ENCODE results near the gene CNNM2.

DNA sequence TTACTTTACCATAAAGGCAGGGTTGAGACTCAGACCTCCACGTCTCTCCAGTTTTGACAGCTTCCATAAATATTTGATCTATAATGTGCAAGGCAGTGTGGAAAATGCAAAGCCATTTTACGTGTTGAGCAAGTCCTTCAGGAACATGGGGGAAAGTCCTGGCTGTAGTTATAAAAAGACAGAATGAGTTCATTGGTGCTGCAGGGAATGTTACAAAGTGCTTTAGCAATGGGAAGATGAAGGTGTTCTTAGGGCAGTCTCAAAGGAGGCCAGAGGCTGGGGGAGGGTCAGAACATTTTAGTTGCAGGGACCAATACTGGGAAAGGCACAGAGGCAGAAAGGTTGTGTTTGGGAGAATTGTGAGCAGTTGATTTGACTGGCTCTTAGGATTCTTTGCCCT is 27.9 kb downstream of the CNNM2 start:
- TF ChIP-seq EP300 (IDR thresholded peaks at IDR 0.05) (no peak), POLR2A (IDR thresholded peaks at IDR 0.05) (no peak)
